Measurements from ENCODE around the gene HMGCLL1. TPM values are rescaled to one million over a fixed set of nuclear protein-coding genes. Genes with fewer than 3 reads are reported as not detected.

The HMGCLL1 gene
- total and polyA plus RNA-seq, 2 donors (not counting 1 experiment from before 2014, with no cell fraction given), result not detected

GRCh38 chr6:55594442-55594841 is 15.4 kb upstream of the HMGCLL1 start:
- H3K27me3 ChIP-seq (replicated peaks in 1 of 4; ENCODE audit: control extremely low read depth in 1 of 4, control insufficient read depth in 3 of 4, insufficient read depth in 4 of 4, low read length in 3 of 4), result no peaks in the 10 kb centered on the region
- H3K4me1 Mint-ChIP-seq, result no peaks in the 10 kb centered on the region
- no peaks in the 10 kb centered on the region for H4K20me1 ChIP-seq (ENCODE audit: control insufficient read depth, insufficient read depth, low read length, poor library complexity, severe bottlenecking)
- H3K9me3 Mint-ChIP-seq (ENCODE audit: insufficient read depth), result no peaks in the 10 kb centered on the region
- H3K36me3 ChIP-seq (replicated peaks in 1 of 2; ENCODE audit: control extremely low read depth in 1 of 2, control insufficient read depth in 1 of 2, extremely low read depth in 1 of 2, insufficient read depth in 2 of 2, low read length in 1 of 2), result no peaks in the 10 kb centered on the region
- H3K79me2 ChIP-seq (ENCODE audit: control insufficient read depth, insufficient read depth, low read length), result no peaks in the 10 kb centered on the region
- H3K4me3 Mint-ChIP-seq, result no peak overlapping the region
- H3K9ac ChIP-seq (ENCODE audit: low read length), result no peak overlapping the region
- CTCF ChIA-PET, result no interaction called here
- WGBS (ENCODE audit: insufficient coverage), result no CpG with 5 or more reads among the region's 2 CpGs
- H3K27ac Mint-ChIP-seq, result no peak overlapping the region
- no peak for TF ChIP-seq CTCF (IDR thresholded peaks at IDR 0.05)
- TF ChIP-seq EZH2 (IDR thresholded peaks at IDR 0.05; ENCODE audit: borderline replicate concordance, insufficient read depth, low read depth, low read length, poor library complexity, severe bottlenecking), result no peak
- intact Hi-C loops (cut with micrococcal nuclease), result no loop called here
- no peaks in the 10 kb centered on the region for H3K4me1 ChIP-seq (ENCODE audit: control insufficient read depth in 2 of 2, insufficient read depth in 2 of 2, low read length in 2 of 2)
- DNase-seq (no peak), ATAC-seq (ENCODE audit: low read depth) (no peak)
- no peaks in the 10 kb centered on the region for H3K27me3 Mint-ChIP-seq
- no peak overlapping the region for H2AFZ ChIP-seq (ENCODE audit: insufficient read depth, low read depth, low read length, poor library complexity, severe bottlenecking)
- POLR2A ChIA-PET, result no interaction called here
- no peak overlapping the region for H3K4me3 ChIP-seq (ENCODE audit: control extremely low read depth in 1 of 5, extremely low read depth in 1 of 5, insufficient read depth in 1 of 5, low read depth in 2 of 5, low read length in 4 of 5)
- no peak overlapping the region for H3K27ac ChIP-seq (ENCODE audit: low read length in 2 of 2)
- H3K4me2 ChIP-seq (replicated peaks; ENCODE audit: low read depth, low read length, poor library complexity, severe bottlenecking), result no peak overlapping the region
- H3K9me3 ChIP-seq (ENCODE audit: control extremely low read depth in 1 of 3, control insufficient read depth in 2 of 3, insufficient read depth in 1 of 3, low read length in 2 of 3), result no peaks in the 10 kb centered on the region

- H3K4me1 ChIP-seq (ENCODE audit: control insufficient read depth in 2 of 2, insufficient read depth in 2 of 2, low read length in 2 of 2), result no peaks in the 10 kb centered on the region
- H3K4me3 ChIP-seq (ENCODE audit: control extremely low read depth in 1 of 5, extremely low read depth in 1 of 5, insufficient read depth in 1 of 5, low read depth in 2 of 5, low read length in 4 of 5), result no peak overlapping the region
- H3K79me2 ChIP-seq (ENCODE audit: control insufficient read depth, insufficient read depth, low read length), result no peaks in the 10 kb centered on the region
- ChIA-PET POLR2A (no interaction called here), CTCF (no interaction called here)
- Mint-ChIP-seq H3K4me1 (no peaks in the 10 kb centered on the region), H3K4me3 (no peak overlapping the region), H3K9me3 (ENCODE audit: insufficient read depth) (peaks cover 7% of the 10 kb centered on the region), H3K27me3 (no peaks in the 10 kb centered on the region), H3K27ac (no peak overlapping the region)
- no peak overlapping the region for H3K4me2 ChIP-seq (replicated peaks; ENCODE audit: low read depth, low read length, poor library complexity, severe bottlenecking)
- no peak overlapping the region for H2AFZ ChIP-seq (ENCODE audit: insufficient read depth, low read depth, low read length, poor library complexity, severe bottlenecking)
- no peaks in the 10 kb centered on the region for H3K36me3 ChIP-seq (replicated peaks in 1 of 2; ENCODE audit: control extremely low read depth in 1 of 2, control insufficient read depth in 1 of 2, extremely low read depth in 1 of 2, insufficient read depth in 2 of 2, low read length in 1 of 2)
- intact Hi-C loops (cut with micrococcal nuclease), result no loop called here
- no peak overlapping the region for H3K9ac ChIP-seq (ENCODE audit: low read length)
- ATAC-seq (ENCODE audit: low read depth), result no peak
- no peaks in the 10 kb centered on the region for H4K20me1 ChIP-seq (ENCODE audit: control insufficient read depth, insufficient read depth, low read length, poor library complexity, severe bottlenecking)
- TF ChIP-seq EZH2 (IDR thresholded peaks at IDR 0.05; ENCODE audit: borderline replicate concordance, insufficient read depth, low read depth, low read length, poor library complexity, severe bottlenecking) (no peak), CTCF (IDR thresholded peaks at IDR 0.05) (no peak)
- no peak for DNase-seq
- peaks cover 0 to 6% (median 0%) of the 10 kb centered on the region in 3 donors for H3K9me3 ChIP-seq (ENCODE audit: control extremely low read depth in 1 of 3, control insufficient read depth in 2 of 3, insufficient read depth in 1 of 3, low read length in 2 of 3)
- H3K27me3 ChIP-seq (replicated peaks in 1 of 4; ENCODE audit: control extremely low read depth in 1 of 4, control insufficient read depth in 3 of 4, insufficient read depth in 4 of 4, low read length in 3 of 4), result no peaks in the 10 kb centered on the region
- no peak overlapping the region for H3K27ac ChIP-seq (ENCODE audit: low read length in 2 of 2)
Observed at GRCh38 chr6:55584654-55585354, 5.8 kb upstream of the HMGCLL1 start.
